Ureter (tissue), 1 donor: ENCODE results near the gene APP. TPM values are rescaled to one million over a fixed set of nuclear protein-coding genes. Genes with fewer than 3 reads are reported as not detected.

Experiments used
- DNase-seq: peaks from one replicate; pipeline ENCODE4 v3.0.0-alpha.2; 2020; ENCODE audit warnings: low spot score
- total RNA-seq: library from RNA; stranded (reverse); gene quantifications from one replicate; pipeline ENCODE4 v1.2.4, GENCODE V29; 2023
- donor health status: DM: yes; HTN: yes; CAD: no.

Gene APP
- total RNA-seq, 1 donor from 2014 or later: 491 TPM

DNA sequence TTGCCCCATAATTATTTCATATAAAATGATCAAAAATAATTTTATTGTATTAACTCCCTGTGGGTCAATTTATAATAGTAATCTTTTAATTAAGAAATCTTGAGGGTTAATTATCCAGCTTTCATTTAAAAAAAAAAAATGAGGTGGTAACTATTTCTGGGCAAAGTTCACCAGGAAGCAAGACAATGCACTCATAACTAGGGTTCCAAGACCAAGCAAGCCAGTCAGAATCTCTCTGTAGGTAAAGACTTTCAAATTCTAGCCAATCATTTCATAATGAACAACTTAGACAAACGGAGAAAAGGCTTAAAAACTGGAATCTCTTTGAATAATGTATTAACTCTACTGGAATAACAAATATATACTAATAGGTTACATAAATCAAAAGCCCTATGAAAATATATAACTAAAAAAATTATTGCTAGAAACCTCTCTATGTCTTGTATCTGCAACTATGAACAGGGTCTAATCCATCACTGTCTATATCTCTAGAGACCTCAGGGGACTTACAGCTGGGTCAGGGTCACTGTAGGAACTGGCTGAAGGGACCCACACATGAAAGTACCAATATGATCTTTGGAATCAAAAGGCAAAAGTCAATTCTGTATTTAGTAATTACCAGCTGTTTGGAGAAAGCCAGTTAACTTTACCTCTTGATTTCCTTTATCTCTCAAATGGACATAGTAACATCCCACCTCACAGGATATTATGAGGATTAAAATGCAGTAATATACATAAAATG lies 43.3 kb downstream of the APP start:
- no peak for DNase-seq

DNA sequence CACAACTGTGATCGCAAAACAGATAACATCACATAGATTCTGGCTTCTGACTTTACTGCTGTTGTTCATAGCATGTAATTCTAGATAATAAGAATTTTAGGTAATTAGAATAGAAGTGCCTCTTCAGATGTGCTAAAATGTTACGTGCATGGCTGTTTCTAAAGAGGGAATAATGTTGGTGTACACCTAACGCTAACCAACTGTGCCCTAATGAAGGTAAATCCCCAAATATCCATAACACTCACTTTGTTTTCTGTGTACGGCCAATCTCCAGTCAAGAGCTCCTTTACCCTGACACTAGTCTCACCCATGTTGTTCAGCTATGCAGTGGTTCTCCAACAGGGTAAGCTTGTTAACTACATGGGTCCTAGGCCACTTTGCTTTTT lies 44.4 kb downstream of the APP start:
- DNase-seq: no peak

DNA sequence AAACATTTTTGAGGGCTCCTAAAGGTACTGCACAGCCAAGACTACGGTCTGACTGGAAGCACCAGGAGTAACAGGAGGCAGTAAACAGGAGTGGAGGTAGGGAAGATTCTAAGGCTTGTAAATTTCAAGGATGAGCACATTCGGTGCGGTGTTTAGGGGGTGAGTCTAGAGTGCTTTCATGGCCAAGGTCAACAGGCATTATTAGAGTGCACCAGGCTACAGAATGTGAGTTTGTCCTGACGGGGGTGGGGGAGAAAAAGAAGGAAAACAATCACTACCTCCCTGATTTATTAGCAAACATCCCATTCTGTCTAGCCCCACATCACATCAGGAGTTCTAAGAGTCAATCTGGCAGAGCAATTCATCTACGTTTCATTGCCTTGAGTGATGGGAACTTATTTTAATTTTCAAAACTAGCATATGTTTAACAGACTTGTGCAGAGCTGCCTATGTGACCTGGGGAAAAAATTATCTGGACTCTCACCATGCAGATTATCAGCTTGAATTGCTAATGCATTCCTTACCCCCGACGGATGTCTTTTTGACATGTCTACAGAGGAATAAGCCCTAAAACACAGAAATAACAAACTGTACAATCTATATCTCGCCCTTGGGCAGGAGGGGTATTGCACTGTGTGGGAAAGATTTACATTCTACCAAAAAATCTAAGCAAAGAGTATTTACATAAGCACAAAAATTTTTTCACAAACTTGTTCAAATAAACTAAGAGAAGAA lies 45.0 kb downstream of the APP start:
- no peak for DNase-seq

- no peak for DNase-seq
Observed at GRCh38 chr21:26124896-26125295, 45.7 kb downstream of the APP start.

DNA sequence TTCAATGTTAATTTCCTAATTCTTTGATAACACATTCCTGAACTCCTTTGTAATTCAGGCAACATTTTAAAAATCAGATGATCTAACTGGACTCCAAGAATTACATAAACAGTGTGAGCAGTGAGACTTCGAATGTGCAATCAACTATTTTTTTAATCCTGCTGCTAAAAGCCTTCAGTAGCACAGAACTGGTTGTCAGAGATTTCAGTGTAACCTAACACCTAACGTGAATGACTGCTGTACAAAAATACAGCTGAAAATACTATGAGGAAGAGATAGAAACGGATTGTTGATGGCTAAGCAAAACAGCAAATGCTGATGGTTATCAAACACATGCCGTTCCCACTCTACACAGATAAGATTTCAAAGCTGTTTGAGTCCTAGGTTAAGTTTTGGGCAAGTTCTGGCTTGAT lies 46.1 kb downstream of the APP start:
- DNase-seq: no peak

GRCh38 chr21:26123012-26123411 lies 47.6 kb downstream of the APP start:
- no peak for DNase-seq

DNA sequence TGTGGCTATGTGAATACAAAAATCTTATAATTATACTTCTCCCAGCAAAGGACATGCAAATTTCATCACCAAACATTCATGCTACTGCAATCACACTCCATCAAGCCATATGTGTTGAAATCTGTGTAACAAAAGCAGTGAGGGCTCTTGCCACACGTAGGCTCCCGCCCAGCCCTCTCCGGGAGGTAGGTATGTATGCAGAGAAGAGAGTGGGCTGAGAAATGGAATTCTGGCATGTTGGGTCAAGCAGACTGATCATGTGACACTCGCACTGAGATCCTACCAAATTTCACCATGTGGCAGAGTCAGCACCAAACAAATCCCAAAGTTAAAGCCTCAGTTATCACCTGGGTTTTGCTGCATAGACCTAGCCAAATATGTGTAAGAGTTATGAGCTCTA lies 49.7 kb downstream of the APP start:
- DNase-seq: no peak

- no peak for DNase-seq
Observed at GRCh38 chr21:26119906-26120305, 50.7 kb downstream of the APP start.

GRCh38 chr21:26118938-26119540 lies 51.5 kb downstream of the APP start:
- DNase-seq: no peak

GRCh38 chr21:26117972-26118367 lies 52.6 kb downstream of the APP start:
- DNase-seq: no peak

DNA sequence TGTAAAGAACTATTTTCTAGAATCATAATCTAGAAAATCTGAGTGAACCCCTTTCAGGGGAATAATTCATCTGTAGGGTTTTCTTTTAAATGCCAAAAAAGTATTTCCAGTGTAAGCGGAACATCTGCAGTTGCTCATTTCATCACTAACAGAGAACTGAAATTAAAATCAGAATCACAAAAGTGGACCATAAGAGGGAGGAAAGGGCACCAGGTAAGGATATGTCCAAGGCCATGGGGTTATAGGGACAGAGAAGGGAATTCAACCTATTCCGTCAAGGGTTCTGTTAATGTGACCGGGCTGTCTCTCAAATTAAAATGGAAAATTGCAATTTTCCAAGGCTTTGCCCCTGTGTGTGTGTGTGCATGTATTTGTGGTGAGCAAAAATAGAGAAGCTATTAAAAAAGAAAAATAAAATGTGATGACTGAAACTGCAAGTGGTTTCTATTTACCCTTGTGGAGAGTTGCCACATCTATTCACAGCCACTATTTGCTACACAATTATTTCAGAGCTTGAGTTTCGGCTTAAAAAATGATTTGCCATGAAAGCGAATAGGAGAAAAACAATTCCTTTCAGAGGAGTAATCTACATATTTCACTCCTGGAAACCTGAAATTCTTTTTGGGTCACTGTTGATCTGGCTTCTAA lies 53.1 kb downstream of the APP start:
- no peak for DNase-seq

- DNase-seq: no peak
Observed at GRCh38 chr21:26116456-26117011, 54.0 kb downstream of the APP start.

GRCh38 chr21:26115899-26116298 lies 54.7 kb downstream of the APP start:
- DNase-seq: no peak

DNA sequence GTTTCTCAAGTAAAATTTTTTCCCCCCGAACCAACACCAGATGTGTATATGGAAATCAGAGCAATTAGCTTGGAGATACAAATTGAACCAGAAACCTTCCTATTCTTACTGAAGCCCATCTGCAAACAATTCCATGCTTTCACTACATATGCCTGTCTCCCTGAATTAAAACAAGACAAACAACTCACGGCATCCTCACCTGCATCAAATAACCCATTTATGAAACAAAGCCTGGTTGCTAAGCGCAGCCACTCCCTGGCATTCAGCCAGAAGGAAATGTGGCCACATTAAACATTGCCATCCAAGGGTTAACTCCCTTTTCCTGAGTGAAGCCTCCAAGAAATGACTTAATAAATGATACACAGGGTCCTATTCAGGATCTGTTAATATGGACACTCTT lies 55.3 kb downstream of the APP start:
- DNase-seq: no peak

GRCh38 chr21:26112975-26113374 lies 57.6 kb downstream of the APP start:
- DNase-seq: no peak

DNA sequence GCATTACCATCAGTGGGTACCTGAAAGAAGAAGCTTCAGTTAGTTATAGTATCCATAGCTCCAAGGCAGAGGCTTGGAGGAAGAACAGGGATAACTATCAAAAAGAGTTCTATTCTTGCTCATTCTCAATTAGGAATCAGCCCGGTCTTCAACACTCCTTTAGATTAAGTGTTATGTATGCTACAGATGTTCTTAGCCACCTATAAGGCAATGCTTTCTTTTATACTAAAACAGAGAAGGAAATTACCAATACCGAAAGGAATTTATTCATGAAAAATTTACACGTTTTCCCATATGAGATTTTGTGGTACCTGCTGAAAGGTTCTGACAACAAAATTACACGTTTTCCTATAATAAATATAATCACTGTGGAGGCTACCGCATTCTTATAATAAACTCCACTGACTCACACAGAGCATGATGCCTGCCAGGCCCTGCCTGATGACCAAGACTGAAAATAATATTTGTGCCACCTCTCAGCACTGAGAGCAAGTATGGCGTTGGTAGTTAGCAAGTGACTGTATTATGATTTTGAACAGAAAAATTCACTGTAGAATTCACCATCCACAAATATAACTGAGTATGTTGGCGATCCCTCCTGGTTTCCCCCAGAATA lies 58.3 kb downstream of the APP start:
- no peak for DNase-seq

DNA sequence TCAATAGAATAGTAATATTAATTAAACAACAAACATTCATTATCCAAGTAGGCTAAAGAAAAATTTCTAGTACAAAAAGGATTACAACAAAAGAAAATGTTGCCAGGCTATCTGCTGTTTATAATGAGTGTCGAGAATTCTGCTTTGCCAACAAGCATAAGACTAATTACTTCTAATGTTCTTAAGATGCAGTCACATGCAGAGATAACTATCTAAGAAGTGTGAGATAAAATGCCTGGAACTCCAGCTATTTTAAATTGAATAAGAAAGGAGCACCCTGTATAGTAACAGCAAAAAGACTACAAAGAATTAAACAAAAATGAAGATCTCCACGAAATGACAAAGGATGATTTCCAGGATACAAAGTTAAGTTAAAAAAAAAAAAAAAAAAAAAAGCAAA lies 59.9 kb downstream of the APP start:
- DNase-seq: no peak

GRCh38 chr21:26107429-26107828 lies 63.1 kb downstream of the APP start:
- no peak for DNase-seq

- DNase-seq: no peak
Observed at GRCh38 chr21:26106562-26106961, 64.0 kb downstream of the APP start.

DNA sequence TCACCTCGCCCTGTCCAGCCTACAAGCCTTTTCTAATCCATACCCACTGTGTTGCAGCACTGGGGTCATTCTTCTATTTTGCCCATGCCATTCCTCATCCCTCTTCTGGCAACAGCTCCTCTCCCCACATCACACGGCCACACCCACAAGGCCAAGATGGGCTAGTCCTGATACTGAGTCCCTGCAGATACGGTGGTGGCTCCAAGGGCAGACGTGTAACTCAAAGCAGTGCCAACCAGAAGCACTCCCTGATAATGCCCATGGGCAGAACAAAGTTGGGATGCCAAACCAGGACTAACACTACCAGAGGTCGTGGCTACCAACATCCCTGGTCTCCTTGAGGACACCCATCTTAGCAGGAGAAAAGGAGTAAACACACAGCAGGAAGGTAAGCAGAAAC lies 64.8 kb downstream of the APP start:
- DNase-seq: no peak

DNA sequence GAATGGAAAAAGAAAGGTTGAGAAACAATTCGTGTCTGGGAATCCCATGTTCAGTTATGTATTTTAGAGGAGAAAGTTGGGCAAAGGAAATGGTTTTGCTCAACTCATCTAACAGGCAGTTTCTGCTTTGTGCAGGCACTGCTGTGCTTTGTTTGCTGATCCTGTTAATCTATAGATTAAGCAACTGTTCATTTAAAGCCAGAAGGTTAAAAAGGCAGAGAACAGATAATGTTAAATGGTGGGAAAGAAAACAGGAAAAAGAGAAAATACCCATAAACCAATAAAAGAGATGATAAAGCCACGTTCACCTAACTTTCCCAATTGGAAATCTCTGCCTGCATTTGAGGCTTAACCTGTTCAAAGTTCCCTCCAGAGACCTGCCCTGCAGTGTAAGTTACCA lies 70.0 kb downstream of the APP start:
- DNase-seq: no peak
